T-helper 2 cell treated with Interferon-gamma antibody and Interleukin-4, amounts not matched to agents 5 μg/mL and 100 μg/mL, for 36 hours (primary cell): ENCODE measurements around the gene NCEH1.
A peak's percentile ranks its signal among the peaks of the same experiment; 100 is the strongest.
"Not testable (repeated sequence)": the region's sequence is repeated elsewhere in the genome, so short reads cannot be mapped to it uniquely, and the experiment has no call there.

Experiments used
- DNase-seq: peaks from one replicate; pipeline ENCODE4 v3.0.0; 2021; ENCODE audit warnings: low spot score
- H3K27ac Mint-ChIP-seq: one replicate; pipeline ENCODE4 v1.8.0; 2021; ENCODE audit warnings: mild to moderate bottlenecking, mixed read lengths
- H3K27me3 Mint-ChIP-seq: one replicate; pipeline ENCODE4 v1.8.0; 2021; ENCODE audit warnings: low read depth, mixed read lengths
- H3K36me3 Mint-ChIP-seq: one replicate; pipeline ENCODE4 v1.8.0; 2021; ENCODE audit warnings: low read depth, mixed read lengths
- H3K4me1 Mint-ChIP-seq: one replicate; pipeline ENCODE4 v1.8.0; 2021; ENCODE audit warnings: low read depth, mixed read lengths
- H3K4me3 Mint-ChIP-seq: one replicate; pipeline ENCODE4 v1.8.0; 2022; ENCODE audit warnings: mild to moderate bottlenecking, moderate library complexity, mixed read lengths
- H3K9me3 Mint-ChIP-seq: one replicate; pipeline ENCODE4 v1.8.0; 2021; ENCODE audit warnings: mixed read lengths

Gene NCEH1

DNA sequence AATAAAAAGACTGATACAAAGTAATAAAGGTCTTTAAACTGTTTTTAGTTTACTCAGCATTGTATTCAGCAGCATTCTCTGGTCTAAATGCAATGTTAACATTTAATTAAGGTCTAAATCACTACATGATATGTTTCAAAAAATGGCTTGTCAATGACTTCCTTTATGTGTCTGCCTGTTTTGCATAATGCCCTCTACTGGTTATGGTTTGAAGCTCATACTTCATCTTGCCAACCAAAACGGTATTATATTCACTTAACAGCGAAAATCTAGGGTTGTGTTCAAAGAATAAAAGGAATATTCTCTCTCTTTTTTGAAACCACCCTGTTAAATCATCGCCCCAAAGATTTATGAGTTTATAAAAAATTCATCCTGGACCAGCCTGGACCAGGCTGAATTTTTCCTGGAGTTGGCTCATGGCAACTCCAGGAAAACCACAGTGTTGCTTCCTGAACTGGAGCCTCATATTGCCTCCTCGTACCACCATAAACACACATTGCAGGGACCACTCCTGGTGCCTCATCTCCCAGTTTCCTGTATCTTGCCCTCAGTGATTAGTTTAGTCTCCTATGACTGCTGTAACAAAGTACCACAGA lies 6.7 kb upstream of the NCEH1 start:
- Mint-ChIP-seq H3K4me1 (no peaks in the 10 kb centered on the region), H3K9me3 (no peaks in the 10 kb centered on the region), H3K27ac (no peak overlapping the region), H3K4me3 (no peak overlapping the region), H3K36me3 (no peaks in the 10 kb centered on the region), H3K27me3 (peaks cover 8% of the 10 kb centered on the region)
- no peak for DNase-seq

DNA sequence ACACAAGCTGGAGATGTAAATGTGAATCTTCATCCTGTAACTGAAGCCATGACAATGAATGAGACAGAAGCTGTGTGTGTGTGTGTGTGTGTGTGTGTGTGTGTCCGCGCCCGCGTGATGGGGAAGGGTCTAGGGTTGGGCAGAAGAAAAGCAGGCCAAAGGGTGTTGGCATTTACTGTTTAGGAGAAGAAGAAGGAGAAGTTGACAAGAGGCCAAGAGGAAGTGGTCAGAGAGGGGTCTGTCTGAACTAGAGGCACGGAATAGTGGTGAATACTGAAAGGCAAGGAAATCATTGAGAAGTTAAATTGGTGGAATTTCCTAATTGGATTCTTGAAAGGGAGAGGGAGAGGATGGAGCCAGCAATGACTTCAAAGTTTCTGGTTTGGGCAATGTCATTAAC lies 5.6 kb upstream of the NCEH1 start:
- no peak for DNase-seq
- Mint-ChIP-seq H3K4me3 (no peak overlapping the region), H3K27ac (no peak overlapping the region), H3K36me3 (no peaks in the 10 kb centered on the region), H3K9me3 (no peaks in the 10 kb centered on the region), H3K4me1 (no peaks in the 10 kb centered on the region), H3K27me3 (peaks cover 11% of the 10 kb centered on the region)

DNA sequence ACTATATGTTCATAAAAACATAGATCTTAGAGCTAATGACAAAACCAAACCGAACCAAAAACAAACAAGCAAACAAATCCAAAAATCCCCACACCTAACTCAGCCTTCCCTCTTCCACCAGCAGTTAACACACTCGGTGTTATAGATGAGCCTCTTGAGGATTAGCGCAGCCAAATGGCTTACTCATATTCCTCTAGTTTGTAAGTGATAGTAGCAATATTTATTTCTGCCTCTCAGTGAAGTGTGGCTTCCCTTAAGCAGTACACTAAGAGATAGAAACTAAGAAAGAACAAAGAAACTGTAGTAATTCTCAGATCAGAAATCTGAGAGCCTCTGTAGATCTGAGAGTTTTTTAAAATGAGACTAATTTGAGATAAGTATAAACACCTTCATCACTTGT lies 2.4 kb upstream of the NCEH1 start:
- H3K9me3 Mint-ChIP-seq = no peaks in the 10 kb centered on the region
- H3K27me3 Mint-ChIP-seq = peaks cover 11% of the 10 kb centered on the region
- H3K27ac Mint-ChIP-seq = no peak overlapping the region
- H3K36me3 Mint-ChIP-seq = no peaks in the 10 kb centered on the region
- H3K4me1 Mint-ChIP-seq = peaks cover 21% of the 10 kb centered on the region
- DNase-seq = no peak
- H3K4me3 Mint-ChIP-seq = no peak overlapping the region

DNA sequence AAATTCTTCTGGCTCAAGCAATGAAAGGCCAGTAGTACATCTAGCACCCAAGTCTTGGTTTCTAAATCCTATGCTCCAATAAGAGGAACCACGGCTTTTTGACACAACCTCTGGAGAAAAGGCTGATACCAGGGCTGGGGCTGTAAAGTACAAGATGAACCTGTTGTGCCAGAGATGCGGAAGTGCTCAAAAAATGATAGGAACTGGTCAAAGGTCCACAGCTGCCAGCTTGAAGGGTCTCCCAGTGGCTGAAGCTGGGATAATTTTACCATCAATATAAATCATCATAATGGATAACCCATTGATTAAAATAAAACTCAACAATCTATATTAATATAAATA lies 558 bp upstream of the NCEH1 start:
- no peaks in the 10 kb centered on the region for H3K9me3 Mint-ChIP-seq
- H3K4me3 Mint-ChIP-seq = peak overlapping the region; percentile 93
- no peaks in the 10 kb centered on the region for H3K36me3 Mint-ChIP-seq
- peaks cover 25% of the 10 kb centered on the region for H3K4me1 Mint-ChIP-seq
- no peak for DNase-seq
- peaks cover 11% of the 10 kb centered on the region for H3K27me3 Mint-ChIP-seq
- no peak overlapping the region for H3K27ac Mint-ChIP-seq

DNA sequence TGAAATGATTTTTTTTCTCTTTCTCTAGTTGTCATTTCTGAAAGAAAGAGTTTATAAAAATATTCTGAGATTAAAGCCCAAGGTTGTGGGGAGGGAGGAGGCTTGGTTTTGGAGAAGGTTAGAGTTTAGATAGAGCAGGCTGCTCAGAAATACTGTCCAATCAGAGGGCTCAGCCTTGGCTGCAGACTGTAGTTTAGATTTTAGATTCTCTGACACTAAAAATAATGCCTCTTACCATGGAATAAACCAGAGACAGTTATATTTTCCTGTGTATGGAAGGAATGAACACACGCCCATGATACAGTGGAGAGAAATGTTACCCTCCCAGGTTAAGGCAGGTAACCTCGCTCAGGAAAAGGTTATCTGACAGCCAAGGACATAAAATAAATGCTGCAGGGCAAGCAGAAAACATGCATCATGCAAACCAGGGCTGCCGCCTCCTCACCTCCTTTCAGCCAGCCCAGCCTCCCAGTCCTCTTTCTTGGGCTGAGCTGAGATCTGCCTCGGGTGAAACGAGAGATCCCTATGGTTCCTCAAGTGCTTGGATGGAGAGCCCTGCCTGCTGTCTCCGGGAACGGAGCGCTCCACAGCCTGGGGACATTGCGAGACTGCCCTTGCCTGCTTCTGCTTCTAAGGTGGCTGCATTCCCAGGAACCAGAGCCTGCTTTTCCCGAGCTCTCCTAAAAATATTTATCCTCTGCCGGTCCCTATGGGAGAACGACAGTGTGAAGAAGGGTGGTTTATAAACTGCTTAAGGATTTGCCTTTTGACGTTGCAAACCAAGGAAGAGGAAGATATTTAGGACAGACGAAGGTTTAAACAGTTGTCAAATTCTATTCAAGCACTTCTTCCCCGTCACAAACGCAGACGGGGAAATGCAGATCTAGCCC lies 848 bp downstream of the NCEH1 start:
- Mint-ChIP-seq H3K27me3 (peaks cover 11% of the 10 kb centered on the region), H3K4me1 (peaks cover 25% of the 10 kb centered on the region), H3K9me3 (no peaks in the 10 kb centered on the region), H3K36me3 (no peaks in the 10 kb centered on the region), H3K27ac (peak overlapping the region; percentile 60), H3K4me3 (peak overlapping the region; percentile 93)
- no peak for DNase-seq

DNA sequence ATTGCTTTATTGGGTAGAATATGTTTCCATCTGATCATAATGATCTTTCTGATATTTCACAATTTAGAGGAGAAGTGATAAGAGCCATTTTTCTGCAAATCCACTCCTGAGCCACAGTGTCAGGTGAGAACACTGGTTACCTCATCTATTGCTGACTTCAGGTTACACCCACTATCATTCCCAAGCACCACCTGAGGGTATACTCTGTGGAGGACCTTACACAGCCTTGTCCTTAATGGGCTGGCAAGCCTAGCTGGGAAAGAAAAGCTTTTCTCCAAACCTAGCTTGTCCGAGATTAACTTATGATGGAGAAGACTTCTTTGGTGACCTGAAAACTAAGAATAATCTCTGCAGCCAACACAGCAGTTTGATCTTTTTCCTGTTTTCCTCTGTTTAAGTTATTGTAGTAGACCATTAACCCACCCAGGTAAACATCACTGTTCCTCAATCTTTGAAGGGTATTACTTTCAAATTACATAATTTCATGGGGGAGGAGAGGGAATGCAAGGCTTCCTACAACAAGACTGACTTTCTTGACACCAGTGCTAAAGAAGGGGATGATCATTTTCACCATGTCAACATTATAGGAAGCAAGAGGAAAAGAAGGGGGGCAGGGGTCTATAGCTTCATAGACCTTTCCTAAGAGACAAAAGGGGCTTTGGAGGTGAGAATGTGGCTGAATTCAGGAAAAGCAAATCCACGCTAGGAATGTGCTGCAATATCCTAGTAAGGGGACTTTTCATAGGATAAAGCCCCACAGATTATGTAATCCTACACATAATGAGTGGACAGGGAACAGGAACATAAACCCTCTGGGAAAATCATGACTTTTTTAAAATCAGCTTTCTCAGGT lies 1.7 kb downstream of the NCEH1 start:
- H3K4me1 Mint-ChIP-seq = peaks cover 27% of the 10 kb centered on the region
- DNase-seq = no peak
- H3K27me3 Mint-ChIP-seq = peaks cover 11% of the 10 kb centered on the region
- no peaks in the 10 kb centered on the region for H3K9me3 Mint-ChIP-seq
- peak overlapping the region; percentile 93 for H3K4me3 Mint-ChIP-seq
- no peak overlapping the region for H3K27ac Mint-ChIP-seq
- H3K36me3 Mint-ChIP-seq = no peaks in the 10 kb centered on the region

DNA sequence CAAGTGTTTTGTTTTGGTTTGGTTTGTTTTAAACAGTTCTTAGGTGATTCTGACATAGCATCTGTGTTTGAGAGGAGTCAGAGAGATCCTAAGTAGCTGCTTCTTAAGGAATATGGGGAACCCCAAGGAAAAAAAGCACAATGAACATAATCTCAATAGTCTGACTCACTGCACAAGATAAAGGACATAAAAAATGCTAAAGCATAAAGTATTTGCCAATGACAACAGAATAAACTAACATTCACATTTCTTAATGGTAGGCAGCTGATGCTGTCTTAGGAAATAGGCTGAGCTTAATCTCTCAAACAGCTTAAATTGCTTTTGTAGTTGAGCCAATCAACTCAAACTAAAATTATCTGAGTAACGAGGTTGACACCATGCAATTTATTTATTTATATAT lies 2.9 kb downstream of the NCEH1 start:
- no peaks in the 10 kb centered on the region for H3K9me3 Mint-ChIP-seq
- H3K27me3 Mint-ChIP-seq = peaks cover 4% of the 10 kb centered on the region
- no peak overlapping the region for H3K27ac Mint-ChIP-seq
- peaks cover 28% of the 10 kb centered on the region for H3K4me1 Mint-ChIP-seq
- no peaks in the 10 kb centered on the region for H3K36me3 Mint-ChIP-seq
- H3K4me3 Mint-ChIP-seq = no peak overlapping the region
- no peak for DNase-seq

DNA sequence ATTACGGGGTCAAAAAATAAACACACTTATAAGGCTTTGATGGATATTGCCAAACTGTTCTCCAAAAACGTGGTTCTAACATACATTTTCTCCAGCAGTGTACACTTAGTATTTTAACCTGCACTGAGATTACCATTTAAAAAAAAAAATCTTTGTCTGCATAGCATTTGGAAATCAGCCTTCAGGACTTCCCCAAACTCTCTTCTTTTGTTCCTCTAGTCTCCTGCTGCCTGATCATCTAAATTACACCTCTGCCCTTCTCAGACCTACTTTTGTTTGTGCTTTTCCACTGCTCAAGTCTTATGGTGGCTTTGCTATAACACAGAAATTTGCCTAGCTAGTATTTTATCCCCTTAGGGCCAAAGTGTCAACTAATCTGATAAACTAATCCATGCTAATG lies 3.8 kb downstream of the NCEH1 start:
- Mint-ChIP-seq H3K4me3 (no peak overlapping the region), H3K27me3 (peaks cover 2% of the 10 kb centered on the region), H3K27ac (no peak overlapping the region), H3K9me3 (no peaks in the 10 kb centered on the region), H3K36me3 (no peaks in the 10 kb centered on the region), H3K4me1 (peaks cover 28% of the 10 kb centered on the region)
- DNase-seq = no peak

DNA sequence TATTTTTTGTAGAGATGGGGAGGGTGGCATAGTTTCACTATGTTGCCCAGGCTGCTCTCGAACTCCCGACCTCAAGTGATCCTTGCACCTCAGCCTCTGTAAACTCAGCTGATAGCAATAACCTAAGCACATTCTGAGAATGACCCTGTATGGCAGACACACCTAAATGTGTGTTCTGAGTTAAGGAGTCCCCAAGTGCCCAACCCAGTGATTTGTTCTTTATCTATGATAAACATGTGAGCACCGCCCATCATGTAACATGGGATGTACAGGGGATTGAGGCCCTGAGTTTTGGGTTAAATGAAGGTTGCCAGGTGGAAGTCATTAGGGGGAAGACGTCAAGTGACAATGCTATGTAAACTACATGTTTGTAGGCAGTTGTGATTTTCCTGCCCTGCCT lies 5.7 kb downstream of the NCEH1 start:
- no peak for DNase-seq
- no peak overlapping the region for H3K27ac Mint-ChIP-seq
- no peaks in the 10 kb centered on the region for H3K36me3 Mint-ChIP-seq
- H3K27me3 Mint-ChIP-seq = no peaks in the 10 kb centered on the region
- no peaks in the 10 kb centered on the region for H3K9me3 Mint-ChIP-seq
- H3K4me1 Mint-ChIP-seq = peaks cover 25% of the 10 kb centered on the region
- H3K4me3 Mint-ChIP-seq = no peak overlapping the region

DNA sequence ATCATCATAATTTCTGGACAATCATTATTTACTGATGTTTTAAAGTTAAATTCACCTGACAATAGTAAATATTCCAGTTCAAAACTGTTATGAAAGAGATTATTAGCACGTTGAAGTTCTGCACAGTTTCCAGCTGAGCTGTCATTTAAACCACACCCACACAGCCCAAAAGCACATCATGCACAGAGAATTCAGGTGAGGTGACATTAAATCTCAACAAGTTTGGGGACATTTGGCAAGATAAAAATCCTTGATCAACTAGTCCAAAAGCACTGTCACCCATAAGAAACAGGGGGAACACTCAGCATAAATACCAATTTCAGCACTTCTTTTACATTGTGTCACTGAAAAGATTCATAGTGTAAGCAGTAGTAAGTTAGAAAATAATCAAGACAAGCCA lies 6.9 kb downstream of the NCEH1 start:
- no peaks in the 10 kb centered on the region for H3K9me3 Mint-ChIP-seq
- no peak for DNase-seq
- H3K27ac Mint-ChIP-seq = no peak overlapping the region
- no peak overlapping the region for H3K4me3 Mint-ChIP-seq
- peaks cover 16% of the 10 kb centered on the region for H3K4me1 Mint-ChIP-seq
- H3K27me3 Mint-ChIP-seq = no peaks in the 10 kb centered on the region
- no peaks in the 10 kb centered on the region for H3K36me3 Mint-ChIP-seq

DNA sequence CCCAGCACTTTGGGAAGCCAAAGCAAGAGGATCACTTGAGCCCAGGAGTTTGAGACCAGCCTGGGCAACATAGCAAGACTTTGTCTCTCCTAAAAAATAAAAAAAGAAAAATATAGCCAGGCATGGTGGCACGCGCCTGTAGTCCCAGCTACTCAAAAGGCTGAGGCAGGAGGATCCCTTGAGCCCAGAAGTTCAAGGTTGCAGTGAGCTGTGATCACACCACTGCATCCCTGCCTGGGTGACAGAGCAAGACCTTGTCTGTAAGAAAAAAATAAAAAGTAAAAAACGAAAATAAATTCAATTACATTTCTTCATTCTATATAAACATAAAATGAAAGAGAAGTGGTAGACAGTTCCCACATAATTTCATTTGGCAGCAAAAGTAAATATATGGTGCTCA lies 8.1 kb downstream of the NCEH1 start:
- H3K36me3 Mint-ChIP-seq, H3K27ac Mint-ChIP-seq, DNase-seq, H3K9me3 Mint-ChIP-seq, H3K27me3 Mint-ChIP-seq, H3K4me3 Mint-ChIP-seq: not testable (repeated sequence)
- H3K4me1 Mint-ChIP-seq = peaks cover 12% of the 10 kb centered on the region

DNA sequence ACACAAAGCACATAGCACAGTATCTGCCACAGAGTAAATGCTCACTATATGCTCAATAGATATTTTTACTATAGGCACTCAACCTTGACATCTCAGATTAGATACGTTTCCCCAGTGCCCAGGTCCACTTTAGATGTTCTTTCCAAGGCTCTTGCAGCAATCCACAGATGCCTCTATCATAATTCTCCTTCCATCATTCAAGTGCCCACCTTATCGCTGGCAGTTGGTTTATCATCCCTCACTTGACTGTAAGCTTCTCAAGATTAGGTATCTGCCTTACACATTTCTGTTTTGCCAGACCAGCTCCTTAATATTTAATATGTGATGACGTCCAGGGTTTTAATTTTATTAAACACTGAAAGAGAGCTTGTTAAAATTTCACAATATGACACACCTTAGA lies 8.6 kb downstream of the NCEH1 start:
- DNase-seq = no peak
- no peaks in the 10 kb centered on the region for H3K27me3 Mint-ChIP-seq
- H3K27ac Mint-ChIP-seq = no peak overlapping the region
- H3K4me1 Mint-ChIP-seq = peaks cover 11% of the 10 kb centered on the region
- no peak overlapping the region for H3K4me3 Mint-ChIP-seq
- no peaks in the 10 kb centered on the region for H3K36me3 Mint-ChIP-seq
- H3K9me3 Mint-ChIP-seq = no peaks in the 10 kb centered on the region

DNA sequence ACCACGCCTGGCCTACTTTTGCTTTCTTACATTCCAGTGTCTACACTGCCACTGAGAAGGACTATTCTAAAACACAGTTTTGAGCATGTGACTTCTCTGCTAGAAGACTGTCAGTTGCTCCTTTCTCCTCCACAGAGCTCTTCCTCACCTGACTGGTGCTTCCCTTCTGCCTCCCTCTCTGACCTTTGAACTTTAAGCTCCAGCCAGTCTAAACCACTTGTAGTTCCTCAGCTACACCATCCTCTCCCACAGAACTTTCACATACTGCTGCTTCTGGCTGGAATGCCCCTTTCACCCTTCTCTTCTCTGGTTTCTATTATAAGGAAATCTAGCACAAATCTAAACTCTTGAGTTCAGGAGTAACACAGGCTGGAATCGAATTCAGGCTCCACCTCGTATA lies 9.1 kb downstream of the NCEH1 start:
- Mint-ChIP-seq H3K27ac (no peak overlapping the region), H3K27me3 (no peaks in the 10 kb centered on the region), H3K36me3 (no peaks in the 10 kb centered on the region), H3K4me1 (peaks cover 11% of the 10 kb centered on the region), H3K9me3 (no peaks in the 10 kb centered on the region), H3K4me3 (no peak overlapping the region)
- no peak for DNase-seq

DNA sequence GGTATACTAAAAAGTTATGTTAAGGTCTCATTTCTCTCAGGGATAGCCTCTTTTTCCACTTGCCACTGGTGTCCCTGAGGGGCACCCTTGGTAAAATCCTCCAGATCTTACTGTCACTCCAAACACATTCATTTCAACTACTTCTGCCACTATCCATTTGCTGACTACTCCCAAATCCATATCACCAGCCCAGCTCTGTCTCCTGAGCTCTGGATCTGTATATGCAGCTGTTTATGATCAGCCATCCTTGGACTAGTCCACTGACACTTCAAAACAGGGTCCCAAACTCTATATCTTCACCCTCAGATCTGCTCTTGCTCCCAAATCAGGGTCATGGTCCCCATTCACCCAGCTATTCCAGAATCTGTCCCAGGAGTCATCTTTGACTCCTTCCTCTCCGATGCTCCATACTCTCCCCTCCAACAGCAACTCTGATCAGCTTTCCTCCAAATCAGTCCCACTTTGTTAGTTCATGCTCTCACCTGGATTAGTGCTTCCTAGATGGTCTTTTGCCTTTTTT lies 9.9 kb downstream of the NCEH1 start:
- no peaks in the 10 kb centered on the region for H3K36me3 Mint-ChIP-seq
- no peaks in the 10 kb centered on the region for H3K9me3 Mint-ChIP-seq
- DNase-seq = no peak
- no peak overlapping the region for H3K27ac Mint-ChIP-seq
- no peaks in the 10 kb centered on the region for H3K27me3 Mint-ChIP-seq
- H3K4me1 Mint-ChIP-seq = peaks cover 11% of the 10 kb centered on the region
- H3K4me3 Mint-ChIP-seq = no peak overlapping the region
